ENCODE results near the gene PSORS1C1. TPM values are rescaled to one million over a fixed set of nuclear protein-coding genes. Genes with fewer than 3 reads are reported as not detected.

Gene PSORS1C1
- total RNA-seq, 3 donors from 2014 or later, result 2.4 to 11.1 (median 4.6) TPM

DNA sequence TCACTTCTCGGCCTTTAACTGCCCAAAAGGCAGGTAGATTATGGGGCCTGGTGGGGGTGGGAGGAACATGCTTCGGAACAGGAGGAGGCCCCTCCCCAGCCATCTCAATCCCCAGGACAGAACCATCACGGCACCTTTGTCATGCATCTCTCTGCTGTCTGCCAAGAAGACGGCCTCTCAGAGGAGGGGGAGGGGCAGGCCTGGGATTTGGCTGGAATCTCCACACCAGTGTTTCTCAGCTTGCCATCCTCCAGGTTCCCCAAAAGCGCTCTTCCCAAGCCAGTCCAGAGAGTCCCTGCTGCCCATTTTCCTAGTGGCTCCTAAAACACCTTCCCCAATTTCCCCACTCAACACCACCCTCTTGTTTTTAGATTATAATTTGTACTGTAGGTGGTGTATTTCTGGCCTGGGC, 58.4 kb downstream of the PSORS1C1 start:
- intact Hi-C loops (cut with DNase I, micrococcal nuclease), result no loop called here

DNA sequence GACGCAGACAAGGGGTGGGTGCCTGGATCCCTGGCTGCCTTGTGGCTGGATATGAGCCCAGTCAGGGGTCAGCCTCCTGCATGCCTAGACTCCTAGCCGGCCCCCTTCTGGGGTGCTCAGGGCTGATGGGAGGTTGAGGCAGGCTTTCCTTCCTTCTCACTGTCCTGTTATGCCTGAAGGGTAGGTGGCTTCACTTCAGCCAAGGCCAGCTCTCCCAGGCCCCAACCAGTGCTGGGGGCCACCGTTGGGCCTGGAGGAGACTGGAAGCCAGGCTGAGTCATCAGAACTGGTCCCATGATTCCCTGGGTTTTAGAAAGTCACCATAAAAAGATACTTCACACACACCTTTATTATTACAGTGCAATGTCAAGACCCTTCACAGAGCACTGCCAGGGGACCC, 58.8 kb downstream of the PSORS1C1 start:
- TF ChIP-seq, protein P1, sequence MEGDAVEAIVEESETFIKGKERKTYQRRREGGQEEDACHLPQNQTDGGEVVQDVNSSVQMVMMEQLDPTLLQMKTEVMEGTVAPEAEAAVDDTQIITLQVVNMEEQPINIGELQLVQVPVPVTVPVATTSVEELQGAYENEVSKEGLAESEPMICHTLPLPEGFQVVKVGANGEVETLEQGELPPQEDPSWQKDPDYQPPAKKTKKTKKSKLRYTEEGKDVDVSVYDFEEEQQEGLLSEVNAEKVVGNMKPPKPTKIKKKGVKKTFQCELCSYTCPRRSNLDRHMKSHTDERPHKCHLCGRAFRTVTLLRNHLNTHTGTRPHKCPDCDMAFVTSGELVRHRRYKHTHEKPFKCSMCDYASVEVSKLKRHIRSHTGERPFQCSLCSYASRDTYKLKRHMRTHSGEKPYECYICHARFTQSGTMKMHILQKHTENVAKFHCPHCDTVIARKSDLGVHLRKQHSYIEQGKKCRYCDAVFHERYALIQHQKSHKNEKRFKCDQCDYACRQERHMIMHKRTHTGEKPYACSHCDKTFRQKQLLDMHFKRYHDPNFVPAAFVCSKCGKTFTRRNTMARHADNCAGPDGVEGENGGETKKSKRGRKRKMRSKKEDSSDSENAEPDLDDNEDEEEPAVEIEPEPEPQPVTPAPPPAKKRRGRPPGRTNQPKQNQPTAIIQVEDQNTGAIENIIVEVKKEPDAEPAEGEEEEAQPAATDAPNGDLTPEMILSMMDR (IDR thresholded peaks at IDR 0.05), result no peak
- intact Hi-C loops (cut with DNase I, micrococcal nuclease), result no loop called here
- Histone ChIP-seq H3K9me3 (no peaks in the 10 kb centered on the region), H3K4me1 (ENCODE audit: low read depth) (peaks cover 2% of the 10 kb centered on the region), H3K4me3 (no peak overlapping the region), H3K36me3 (ENCODE audit: low read depth) (no peaks in the 10 kb centered on the region)
- ATAC-seq (no peak), DNase-seq (no peak)

More for the DNA sequence above, 58.4 kb downstream of the PSORS1C1 start:
- Histone ChIP-seq H3K4me3 (no peak overlapping the region), H3K36me3 (ENCODE audit: low read depth) (no peaks in the 10 kb centered on the region), H3K4me1 (ENCODE audit: low read depth) (no peaks in the 10 kb centered on the region), H3K9me3 (no peaks in the 10 kb centered on the region)
- DNase-seq (no peak), ATAC-seq (no peak)
- TF ChIP-seq, protein P1 (IDR thresholded peaks at IDR 0.05), result no peak

DNA sequence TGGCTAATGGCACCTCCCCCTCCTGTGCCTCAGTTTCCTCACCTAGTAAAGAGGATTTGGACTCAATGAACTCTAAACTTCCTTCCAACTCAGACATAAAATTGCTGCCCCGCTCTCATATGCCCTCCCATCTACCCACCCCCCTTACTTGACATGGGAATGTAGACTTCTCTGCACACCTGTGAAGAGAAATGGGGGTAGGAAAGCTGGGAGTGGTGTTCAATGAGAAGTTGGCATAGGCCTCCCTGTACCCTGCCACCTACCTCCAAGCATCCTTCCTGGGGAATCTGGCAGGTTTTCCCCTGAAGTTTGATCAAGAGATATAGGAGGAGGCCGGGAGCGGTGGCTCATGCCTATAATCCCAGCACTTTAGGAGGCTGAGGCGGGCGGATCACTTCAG, 59.8 kb downstream of the PSORS1C1 start:
- H3K36me3 ChIP-seq (ENCODE audit: low read depth), result no peaks in the 10 kb centered on the region
- H3K4me3 ChIP-seq, result no peak overlapping the region
- no peaks in the 10 kb centered on the region for H3K9me3 ChIP-seq
- ATAC-seq, result no peak
- intact Hi-C loops (cut with DNase I, micrococcal nuclease), result no loop called here
- no peak for DNase-seq
- TF ChIP-seq, protein P1 (IDR thresholded peaks at IDR 0.05), result no peak
- H3K4me1 ChIP-seq (ENCODE audit: low read depth), result peaks cover 11% of the 10 kb centered on the region

DNA sequence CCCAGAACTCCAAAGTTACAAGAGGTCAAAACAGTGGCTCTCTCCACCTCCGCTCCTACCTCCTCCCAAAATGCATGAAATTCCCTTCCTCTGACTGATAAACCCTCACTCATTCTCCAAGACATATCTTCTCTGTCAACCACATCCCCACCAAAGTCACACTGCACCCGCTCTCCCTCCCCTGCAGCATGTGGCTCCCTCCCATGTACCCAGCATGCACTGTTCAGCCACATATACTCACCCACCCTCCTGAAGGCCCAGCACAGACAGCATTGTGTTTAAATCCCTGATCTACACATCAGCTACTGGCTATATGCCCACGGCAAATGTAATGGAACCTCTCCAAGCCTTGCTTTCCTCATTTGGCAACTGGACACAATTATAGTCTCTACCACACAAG, 61.4 kb downstream of the PSORS1C1 start:
- ATAC-seq (no peak), DNase-seq (no peak)
- TF ChIP-seq, protein P1 (IDR thresholded peaks at IDR 0.05), result no peak
- intact Hi-C loops (cut with DNase I, micrococcal nuclease), result no loop called here
- H3K9me3 ChIP-seq, result no peaks in the 10 kb centered on the region
- no peak overlapping the region for H3K4me3 ChIP-seq
- peaks cover 11% of the 10 kb centered on the region for H3K4me1 ChIP-seq (ENCODE audit: low read depth)
- H3K36me3 ChIP-seq (ENCODE audit: low read depth), result no peaks in the 10 kb centered on the region

DNA sequence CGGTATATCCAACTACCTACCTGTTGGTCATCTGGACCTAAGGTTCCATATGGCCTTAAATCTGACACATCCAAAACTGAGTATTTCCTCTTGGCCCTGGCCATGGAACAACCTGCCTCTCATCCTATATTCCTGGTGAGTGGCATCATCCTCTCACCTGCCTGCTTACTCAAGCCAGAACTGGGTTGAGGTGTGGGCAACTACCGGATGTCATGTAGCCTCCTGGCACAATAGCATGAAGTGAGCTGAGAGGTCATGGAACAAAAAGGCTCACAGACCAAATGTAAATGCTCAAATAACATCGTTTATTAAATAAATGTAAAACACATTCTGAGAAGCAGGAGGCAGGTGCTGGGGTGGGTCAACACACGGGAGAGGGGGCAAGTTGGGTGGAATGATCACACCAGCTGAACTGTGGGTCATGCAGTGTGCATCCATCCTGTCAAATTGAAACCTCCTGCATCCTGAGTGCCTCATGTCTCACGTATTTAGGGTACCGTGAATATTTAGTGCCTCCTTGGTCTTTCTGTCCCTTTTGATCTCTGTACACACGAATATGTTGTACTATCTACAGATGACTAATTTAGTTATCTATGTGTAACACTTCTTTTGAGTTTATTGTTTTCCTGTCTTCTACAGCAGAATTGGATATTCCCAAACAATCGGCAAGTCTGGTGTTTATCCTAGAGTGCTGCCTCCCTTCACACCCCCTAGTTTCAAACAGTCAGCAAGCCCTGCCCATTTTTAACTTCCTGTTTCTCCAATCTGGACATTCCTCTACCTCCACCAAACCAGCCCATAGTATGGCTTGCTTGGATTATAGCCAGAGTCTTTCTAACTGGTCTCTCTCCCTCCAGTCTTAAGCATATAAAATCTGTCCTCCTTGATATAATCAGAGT, 63.8 kb downstream of the PSORS1C1 start:
- TF ChIP-seq, protein P1 (IDR thresholded peaks at IDR 0.05), result no peak
- peak in 1 of 3 donors; percentile 40 for DNase-seq
- Histone ChIP-seq H3K9me3 (no peaks in the 10 kb centered on the region), H3K4me1 (ENCODE audit: low read depth) (peaks cover 11% of the 10 kb centered on the region), H3K4me3 (no peak overlapping the region), H3K36me3 (ENCODE audit: low read depth) (no peaks in the 10 kb centered on the region)
- intact Hi-C loops (cut with DNase I, micrococcal nuclease), result no loop called here
- ATAC-seq, result peak; percentile 88
